ENCODE data around the gene ANLN.
"Not testable (repeated sequence)": the region's sequence is repeated elsewhere in the genome, so short reads cannot be mapped to it uniquely, and the experiment has no call there.

ANLN gene

DNA sequence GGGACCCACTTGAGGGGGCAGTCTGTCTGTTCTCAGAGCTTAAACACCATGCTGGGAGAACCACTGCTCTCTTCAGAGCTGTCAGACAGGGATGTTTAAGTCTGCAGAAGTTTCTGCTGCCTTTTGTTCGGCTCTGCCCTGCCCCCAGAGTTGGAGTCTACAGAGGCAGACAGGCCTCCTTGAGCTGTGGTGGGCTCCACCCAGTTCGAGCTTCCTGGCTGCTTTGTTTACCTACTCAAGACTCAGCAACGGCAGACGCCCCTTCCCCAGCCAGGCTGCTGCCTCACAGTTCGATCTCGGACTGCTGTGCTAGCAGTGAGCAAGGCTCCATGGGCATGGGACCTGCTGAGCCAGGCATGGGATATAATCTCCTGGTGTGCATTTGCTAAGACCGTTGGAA lies 11.1 kb upstream of the ANLN start:
- not testable (repeated sequence) for DNase-seq

DNA sequence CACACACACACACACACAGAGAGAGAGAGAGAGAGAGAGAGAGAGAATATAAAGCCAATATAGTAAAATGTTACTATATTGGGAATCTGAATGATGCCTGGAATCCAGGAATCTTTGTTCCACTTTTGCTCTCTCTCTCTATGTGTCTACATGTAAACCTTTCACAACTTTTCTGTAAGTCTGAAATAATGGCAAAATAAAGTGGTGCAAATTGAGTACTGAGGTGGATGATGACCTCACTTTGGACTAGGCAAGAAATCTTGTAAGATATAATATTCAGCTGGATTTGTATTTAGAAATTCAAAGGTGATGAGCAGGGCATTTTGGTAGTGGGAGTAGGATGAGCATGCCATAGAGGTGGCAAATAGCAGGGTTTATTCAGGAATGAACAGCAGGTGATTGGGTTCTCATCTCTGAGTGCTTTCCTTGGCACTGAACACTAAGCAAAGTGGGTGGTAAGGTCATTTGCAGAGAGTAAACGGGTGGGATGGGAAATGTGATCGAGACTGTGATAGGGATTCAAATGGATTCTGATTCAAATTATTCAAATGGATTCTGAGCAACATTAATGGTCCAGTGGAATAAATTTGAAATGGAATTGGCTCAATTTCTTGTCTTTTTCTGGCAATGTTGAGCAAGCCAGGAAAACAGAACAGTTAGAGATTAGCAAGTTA lies 9.7 kb upstream of the ANLN start:
- no peak for DNase-seq

DNA sequence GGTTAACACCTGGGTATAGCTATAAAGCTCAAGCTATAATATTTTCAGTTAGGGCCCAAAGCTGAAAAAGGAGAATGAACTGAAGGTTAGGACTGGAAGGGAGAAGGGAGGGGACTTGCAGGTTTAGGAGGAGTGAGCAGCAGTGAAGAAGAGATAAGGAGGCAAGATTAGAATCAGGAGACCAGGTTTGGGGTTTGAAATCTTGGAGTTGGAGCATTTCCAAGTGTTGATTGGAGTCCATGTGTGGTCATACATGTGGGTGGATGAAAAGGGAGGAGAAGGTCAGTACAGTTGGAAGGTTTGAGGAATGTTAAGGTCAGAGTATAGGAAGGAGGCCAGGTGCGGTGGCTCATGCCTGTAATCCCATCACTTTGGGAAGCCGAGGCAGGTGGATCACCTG lies 8.6 kb upstream of the ANLN start:
- no peak for DNase-seq

DNA sequence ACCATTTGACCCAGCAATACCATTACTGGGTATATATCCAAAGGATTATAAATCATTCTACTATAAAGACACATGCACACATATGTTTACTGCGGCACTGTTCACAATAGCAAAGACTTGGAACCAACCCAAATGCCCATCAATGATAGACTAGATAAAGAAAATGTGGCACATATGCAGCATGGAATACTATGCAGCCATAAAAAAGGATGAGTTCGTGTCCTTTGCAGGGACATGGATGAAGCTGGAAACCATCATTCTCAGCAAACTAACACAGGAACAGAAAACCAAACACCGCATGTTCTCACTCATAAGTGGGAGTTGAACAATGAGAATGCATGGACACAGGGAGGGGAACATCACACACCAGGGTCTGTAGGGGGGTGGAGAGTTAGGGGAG lies 6.4 kb upstream of the ANLN start:
- not testable (repeated sequence) for DNase-seq

DNA sequence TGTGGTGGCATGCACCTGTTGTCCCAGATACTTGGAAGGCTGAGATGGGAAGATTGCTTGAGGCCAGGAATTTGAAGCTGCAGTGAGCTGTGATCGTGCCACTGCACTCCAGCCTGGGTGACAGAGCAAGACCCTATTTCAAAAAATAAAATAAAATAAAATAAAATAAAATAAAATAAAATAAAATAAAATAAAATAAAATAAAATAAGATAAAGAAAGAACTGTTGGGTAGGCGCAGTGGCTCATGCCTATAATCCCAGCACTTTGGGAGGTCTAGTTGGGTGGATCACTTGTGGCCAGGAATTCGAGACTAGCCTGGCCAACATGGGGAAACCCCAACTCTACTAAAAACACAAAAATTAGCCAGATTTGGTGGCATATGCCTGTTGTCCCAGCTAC lies 4.0 kb upstream of the ANLN start:
- not testable (repeated sequence) for DNase-seq

DNA sequence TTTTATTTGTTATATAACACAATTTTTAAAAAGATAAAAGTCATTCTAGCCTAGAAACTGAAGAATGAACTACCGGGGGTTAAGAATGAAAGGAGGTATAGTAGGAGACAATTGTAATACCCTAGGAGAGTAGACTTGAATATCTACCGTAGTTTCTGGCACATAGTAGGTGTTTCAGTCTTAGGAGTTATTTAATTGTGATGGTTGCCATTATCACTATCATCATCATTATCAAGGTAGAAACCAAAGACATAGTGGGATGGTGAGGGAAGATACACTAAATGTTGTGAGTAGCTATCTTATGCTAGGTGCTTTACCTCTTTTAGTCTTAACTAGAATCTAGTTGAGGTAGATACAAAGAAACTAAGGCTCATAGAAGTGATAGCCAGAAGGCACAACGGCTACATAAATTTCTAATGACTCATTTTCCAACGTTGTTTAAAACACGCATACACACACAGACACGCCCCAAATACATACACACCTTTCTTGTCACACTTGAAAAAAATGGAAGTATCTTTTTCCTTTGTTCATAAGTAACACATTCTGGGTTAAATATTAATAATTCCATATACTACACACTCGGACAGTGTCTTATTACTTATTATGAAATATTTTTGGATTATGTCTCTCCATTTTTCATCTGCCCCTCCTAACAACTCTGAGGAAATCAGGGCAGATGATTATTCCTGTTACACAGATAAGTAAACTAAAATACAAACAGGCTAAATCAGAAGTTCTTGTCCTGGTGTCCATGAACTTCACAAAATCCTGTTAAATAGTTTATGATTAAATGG lies 2.0 kb upstream of the ANLN start:
- DNase-seq = no peak

DNA sequence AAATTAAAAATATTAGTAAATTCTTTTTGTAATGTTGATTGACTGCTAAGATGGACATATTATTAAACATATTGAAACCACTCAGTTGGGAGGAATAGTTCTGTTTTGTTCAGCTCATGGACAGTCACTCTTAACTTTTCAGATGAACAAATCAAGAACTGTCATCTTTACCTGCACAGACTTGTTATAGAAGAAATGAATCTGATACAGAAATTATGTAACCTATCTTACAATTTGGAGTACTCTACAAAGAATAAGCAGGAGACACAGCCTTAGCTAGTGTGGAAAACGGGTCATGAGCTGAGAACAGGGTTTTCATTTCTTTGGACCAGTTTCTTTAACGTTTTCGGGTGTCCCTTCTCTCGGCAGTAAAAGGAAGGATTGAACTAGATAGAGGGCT lies 1.2 kb upstream of the ANLN start:
- DNase-seq = no peak

DNA sequence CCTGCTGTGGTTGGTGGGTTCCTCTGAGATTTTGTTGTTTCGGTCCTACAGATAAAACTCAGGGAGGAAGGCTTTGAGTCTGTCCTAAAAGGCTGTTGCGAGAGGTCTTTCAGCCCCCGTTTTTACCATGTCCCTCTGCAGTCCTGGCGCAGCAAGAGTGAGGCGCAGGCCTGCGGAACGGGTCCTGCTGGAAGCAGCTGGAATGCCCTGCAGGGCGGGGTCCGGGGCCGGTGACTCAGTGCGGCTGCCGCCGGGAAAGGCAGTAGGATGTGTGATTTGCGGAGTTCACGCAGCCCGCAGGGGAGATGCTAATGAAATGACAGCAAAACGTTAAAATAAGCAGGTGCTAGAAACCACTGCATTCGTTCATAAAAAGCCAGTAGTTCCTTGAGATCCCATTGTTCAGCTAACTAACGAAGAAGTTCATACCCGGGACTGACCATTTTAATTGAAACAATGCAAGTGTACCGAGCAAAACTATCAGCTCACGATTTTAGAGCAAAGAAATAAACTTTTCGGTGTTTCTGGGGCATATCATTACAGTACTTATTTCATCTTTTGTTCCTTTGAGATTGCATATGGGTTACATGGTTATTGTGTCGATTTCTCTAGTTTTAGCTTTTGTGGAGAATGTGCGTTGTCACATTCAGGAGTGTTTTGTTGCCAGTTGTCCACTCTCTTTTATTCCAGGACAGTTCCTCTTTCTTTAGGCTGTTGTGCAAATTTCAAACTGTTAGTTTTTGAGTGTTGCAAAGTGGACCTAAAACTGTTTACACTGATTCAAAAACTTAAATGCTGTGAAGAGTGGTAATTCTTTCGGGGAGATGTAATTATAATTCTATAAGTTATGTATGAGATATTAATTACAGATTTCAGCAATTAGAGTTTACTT lies 783 bp downstream of the ANLN start:
- peak; percentile 85 for DNase-seq

DNA sequence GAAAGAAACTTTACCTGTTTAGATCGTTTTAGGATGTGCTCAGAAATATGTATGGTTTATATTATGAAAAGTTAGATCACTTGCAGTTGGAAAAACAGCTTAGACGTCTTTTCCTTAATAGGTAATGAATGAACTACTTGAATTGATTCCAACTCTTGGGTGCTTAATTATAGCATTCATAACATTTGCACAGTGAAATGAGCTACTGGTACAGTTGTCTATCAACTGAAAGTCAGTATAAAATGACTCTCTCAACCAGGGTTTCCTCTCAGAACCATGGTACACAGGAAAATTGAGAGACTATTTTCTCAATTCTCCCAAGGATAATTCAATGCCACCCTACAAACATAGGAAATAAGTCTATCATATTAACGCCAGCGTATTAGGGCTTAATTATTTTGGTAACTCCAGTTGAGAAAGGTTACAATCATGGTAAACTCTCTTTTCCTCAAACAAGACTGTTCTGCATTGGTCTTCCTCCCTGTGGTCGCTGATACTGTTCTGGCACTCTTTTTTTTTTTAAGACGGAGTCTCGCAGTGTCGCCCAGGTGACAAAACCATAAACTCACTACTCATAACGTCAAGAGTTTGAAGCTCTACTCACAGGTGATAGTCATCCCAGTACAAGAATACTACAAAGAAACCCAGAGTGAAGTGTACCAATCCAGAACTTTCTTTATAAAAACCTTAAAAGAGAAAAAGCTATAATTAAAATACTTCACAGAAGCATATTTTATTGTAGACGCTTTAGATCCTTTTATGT lies 2.0 kb downstream of the ANLN start:
- no peak for DNase-seq

DNA sequence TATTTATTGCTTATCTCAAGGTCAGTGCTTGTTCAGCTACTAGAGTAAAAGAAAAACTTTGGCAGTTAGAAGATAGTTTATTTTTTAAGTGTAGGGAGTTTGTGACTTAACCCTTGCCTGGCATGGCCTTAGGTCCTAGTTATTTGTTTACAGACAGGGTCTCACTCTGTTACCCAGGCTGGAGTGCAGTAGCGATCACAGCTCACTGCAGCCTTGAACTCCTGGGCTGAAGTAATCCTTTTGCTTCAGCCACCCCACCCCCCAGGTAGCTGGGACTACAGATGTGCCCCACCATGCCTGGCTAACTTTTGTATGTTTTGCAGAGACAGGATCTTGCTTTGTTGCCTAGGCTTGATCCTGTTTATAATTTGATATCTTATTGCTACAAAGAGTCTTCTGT lies 4.2 kb downstream of the ANLN start:
- DNase-seq = no peak

DNA sequence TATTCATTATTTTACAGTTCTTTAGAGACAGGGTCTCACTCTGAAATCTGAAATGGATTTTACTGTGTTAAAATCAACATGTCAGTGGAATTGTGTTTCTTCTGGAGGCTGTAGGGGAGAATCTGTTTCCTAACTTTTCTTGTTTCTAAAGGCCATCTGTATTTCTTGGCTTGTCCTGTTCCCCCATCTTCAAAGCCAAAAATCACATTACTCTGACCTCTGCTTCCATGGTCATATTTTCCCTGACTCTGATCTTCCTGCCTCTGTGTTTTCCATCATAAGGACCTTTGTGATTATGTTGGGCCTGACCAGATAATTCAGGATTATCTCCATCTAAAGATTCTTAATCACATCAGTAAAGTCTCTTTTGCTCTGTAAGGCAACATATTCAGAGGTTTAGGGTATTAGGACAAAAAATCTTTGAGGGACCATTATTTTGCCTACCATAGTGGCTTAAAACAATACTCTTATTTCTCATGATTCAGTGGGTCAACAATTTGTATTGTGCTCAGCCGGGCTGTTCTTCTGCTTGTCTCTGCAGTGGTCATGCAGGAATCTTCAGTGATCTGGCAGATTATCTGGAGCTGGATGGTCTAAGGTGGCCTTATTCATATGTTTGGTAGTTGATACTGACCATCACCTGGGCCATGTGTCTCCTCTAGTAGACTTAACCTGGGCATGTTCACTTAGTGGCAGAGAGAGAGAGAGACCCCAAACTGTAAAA lies 5.7 kb downstream of the ANLN start:
- no peak for DNase-seq

DNA sequence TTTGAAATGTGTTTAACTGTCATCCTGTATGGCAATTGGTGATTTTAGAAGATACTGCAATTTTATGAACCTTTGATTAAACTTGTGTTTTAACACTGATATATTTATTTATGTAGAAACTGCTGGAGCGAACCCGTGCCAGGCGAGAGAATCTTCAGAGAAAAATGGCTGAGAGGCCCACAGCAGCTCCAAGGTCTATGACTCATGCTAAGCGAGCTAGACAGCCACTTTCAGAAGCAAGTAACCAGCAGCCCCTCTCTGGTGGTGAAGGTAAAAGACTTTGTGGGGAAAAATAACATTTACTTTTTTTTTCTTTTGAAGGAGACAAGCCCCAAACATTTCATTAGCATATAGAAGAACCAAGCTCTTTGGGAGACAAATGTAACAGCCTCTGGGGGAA lies 6.5 kb downstream of the ANLN start:
- peak; percentile 42 for DNase-seq

DNA sequence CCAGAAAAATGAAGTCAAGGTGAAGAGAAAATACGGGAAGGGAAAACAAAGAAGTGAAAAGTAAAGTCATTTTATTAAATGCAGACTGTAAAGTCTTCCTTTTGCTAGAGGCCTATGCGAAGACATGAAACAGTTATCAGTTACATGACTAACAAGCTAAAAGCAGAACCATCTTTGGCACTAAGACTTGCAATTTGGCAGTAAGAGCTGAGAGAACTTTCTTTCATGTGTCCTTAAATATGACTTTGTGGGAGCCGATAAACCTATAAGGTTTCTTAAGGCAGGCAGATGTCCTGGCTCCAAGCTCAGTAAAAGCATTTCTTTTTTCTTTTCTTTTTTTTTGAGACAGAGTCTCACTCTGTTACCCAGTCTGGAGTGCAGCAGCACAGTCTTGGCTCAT lies 10.4 kb downstream of the ANLN start:
- DNase-seq = no peak

DNA sequence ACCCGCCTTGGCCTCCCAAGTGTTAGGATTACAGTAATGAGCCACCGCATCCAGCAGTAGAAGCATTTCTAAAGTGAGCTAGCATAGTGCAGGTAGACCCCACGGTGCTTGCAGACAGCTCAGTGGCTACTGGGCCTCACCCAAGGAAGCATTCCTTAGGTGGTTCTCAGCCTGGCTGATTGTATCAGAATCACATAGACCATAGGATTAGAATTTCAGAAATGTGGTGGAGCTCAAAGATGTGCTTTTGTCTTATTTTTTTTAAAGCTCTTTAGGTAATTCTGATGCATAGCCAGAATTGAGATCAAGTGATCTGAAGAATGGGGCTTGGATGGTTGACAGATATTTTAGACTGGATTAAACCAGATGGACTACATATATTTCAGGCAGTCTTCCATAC lies 10.9 kb downstream of the ANLN start:
- peak; percentile 67 for DNase-seq

DNA sequence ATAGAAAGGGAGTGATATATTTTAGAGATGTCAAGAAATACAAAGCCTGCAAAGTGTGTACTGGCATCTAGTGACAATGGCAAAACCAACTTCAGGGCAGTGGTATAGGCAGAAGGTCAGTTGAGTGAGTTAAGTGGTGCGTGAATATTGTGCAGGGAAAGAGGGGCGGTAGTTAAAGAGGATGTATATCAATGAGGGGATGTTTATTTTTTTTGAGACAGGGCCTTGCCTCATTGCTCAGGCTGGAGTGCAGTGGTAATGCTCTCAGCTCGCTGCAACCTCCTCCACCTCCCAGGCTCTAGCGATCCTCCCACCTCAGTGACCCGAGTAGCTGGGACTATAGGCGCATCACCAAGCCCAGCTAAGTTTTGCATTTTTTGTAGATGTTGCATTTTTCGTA lies 13.8 kb downstream of the ANLN start:
- no peak for DNase-seq

DNA sequence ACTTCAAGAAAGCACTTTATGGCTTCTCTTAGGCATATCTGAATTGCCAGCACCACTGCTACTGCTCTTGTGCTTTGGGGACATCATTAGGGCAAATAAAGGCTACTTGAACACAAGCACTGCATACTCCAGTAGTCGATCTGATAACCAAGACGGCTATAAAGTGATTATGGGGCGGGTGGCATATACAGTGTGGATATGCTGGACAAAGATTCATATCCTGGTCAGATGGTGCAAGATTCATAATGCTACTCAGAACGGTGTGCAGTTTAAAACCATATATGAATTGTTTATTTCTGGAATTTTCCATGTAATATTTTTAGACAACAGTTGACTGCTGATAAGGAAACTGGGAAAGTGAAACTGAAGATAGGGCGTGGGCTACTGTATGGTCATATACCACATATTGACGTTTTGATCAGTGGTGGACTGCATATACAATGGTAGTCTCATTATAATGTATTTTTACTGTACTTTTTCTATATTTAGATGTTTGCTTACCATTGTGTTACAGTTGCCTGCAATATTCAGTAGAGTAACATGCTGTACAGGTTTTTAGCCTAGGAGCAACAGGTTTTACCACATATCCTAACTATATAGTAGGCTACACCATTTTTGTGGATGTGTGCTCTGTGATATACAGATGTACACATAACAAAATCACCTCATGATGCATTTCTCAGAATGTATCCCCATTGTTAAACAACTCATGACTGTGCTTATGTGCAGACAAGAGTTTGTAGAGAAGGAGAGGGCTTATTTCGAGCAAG lies 15.2 kb downstream of the ANLN start:
- no peak for DNase-seq

DNA sequence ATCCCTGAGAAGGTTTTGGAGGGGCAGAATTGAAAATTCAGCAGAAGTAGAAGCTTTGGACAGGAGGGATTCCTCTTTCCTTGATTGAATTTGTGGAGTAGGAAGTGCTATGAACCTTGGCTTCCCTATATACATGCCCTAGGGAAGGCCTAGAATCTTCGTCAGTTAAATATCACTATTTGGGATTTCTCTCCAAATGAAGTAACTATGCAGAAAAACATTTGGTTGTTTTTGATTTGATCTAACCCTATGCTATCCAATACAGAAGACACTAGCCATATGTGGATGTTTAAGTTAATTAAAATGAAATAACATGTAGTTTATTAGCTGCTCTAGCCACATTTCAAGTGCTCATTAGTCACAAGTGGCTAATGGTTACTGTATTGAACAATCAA lies 15.7 kb downstream of the ANLN start:
- no peak for DNase-seq

DNA sequence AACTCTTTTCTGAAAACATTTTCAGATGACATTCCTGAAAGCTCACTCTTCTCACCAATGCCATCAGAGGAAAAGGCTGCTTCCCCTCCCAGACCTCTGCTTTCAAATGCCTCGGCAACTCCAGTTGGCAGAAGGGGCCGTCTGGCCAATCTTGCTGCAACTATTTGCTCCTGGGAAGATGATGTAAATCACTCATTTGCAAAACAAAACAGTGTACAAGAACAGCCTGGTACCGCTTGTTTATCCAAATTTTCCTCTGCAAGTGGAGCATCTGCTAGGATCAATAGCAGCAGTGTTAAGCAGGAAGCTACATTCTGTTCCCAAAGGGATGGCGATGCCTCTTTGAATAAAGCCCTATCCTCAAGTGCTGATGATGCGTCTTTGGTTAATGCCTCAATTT lies 16.5 kb downstream of the ANLN start:
- DNase-seq = no peak

DNA sequence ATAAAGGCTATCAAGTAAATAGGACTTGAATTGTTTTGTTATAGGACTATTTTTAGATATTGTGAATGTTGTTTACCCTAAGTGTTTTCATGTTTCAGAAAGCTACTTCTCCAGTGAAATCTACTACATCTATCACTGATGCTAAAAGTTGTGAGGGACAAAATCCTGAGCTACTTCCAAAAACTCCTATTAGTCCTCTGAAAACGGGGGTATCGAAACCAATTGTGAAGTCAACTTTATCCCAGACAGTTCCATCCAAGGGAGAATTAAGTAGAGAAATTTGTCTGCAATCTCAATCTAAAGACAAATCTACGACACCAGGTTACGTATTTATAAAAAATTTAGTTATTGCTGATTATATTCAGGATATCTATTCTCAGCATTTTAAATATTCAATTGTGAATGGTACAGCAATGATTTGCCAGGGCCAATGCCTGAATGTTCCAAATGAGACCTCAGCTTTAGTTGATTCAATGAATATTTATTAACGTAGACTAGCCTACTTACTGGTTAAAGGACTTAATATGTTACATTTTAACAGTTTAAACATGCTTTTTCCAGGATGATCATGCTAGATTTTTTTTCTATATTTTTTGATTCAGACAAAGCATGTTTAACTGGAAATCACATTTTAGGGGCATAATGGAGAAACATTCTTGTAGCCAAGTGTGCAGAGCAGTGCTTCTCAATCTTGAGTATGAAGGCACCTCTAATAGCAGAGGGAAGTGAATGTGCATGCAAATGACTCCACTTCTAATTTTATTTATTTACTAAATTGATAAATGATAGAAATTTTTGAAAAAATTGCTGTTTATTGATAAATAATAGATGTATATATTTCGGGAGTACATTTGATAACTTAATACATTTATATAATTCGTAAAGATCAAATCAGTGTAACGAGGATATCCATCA lies 18.2 kb downstream of the ANLN start:
- DNase-seq = no peak

DNA sequence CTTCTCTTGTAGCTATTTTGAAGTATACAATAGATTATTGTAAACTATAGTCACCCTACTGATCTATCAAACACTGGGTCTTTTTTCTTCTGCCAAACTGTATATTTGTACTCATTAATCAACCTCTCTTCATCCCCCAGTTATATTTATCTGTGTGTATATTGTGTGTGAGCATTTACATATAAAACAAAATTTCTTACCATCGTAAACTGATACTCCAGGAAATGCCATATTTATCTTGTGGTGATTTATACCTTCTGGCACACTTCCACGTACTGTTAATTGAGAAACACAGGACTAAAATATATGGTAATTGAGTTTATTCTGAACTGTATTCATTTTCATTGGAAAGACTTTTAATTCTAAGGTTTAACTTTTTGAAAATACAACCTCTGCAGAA lies 18.9 kb downstream of the ANLN start:
- DNase-seq = peak; percentile 5

Measured in fibroblast of skin of abdomen (primary cell).